Common myeloid progenitor, CD34-positive (primary cell): Measurements from ENCODE around the gene ZNF239.
"Not testable (repeated sequence)": the region's sequence is repeated elsewhere in the genome, so short reads cannot be mapped to it uniquely, and the experiment has no call there.

Source experiments
- CTCF ChIA-PET: fragments of 350-600 bp; sonication (Branson Sonifier 250); formaldehyde crosslinking; loops from one replicate; lab custom pipeline; 2021; ENCODE audit warnings: antibody characterized with exemption; lab: Charles Lee
- POLR2A ChIA-PET: fragments of 350-600 bp; sonication (Branson Sonifier 250); formaldehyde crosslinking; loops from one replicate; lab custom pipeline; 2021; ENCODE audit warnings: antibody characterized with exemption; lab: Charles Lee
- DNase-seq, 3 donors: peaks; one replicate each; pipeline versions ENCODE4 v3.0.0 to v3.0.0-alpha.2; 2013
- H3K27ac ChIP-seq, 2 experiments: 1 replicate in 1 of 2; 2 replicates in 1 of 2; pipeline ENCODE4 v1.7.0; 2013; ENCODE audit warnings: inconsistent platforms in 2 of 2, low read length in 2 of 2, mild to moderate bottlenecking in 2 of 2, low read depth in 1 of 2, moderate library complexity in 1 of 2; ENCODE audit not compliant: severe bottlenecking in 2 of 2, insufficient read depth in 1 of 2, poor library complexity in 1 of 2
- H3K27me3 ChIP-seq, 5 experiments: replicated peaks in 2 of 5; 1 replicate in 3 of 5; 2 replicates in 2 of 5; pipeline versions ENCODE4 v1.6.1 to v1.7.0; 2013; ENCODE audit warnings: low read length in 4 of 5, mild to moderate bottlenecking in 2 of 5, moderate library complexity in 2 of 5, inconsistent platforms in 1 of 5; ENCODE audit not compliant: insufficient read depth in 5 of 5, control insufficient read depth in 4 of 5
- H3K36me3 ChIP-seq, 4 experiments: 1 replicate in 2 of 4; 2 replicates in 2 of 4; pipeline versions ENCODE4 v1.6.1 to v1.7.0; 2013; ENCODE audit warnings: low read length in 3 of 4, control low read depth in 1 of 4, mild to moderate bottlenecking in 1 of 4; ENCODE audit not compliant: control insufficient read depth in 4 of 4, insufficient read depth in 4 of 4
- H3K4me1 ChIP-seq, 4 experiments: 1 replicate in 3 of 4; 2 replicates in 1 of 4; pipeline versions ENCODE4 v1.6.1 to v1.7.1; 2013; ENCODE audit warnings: low read length in 3 of 4, mild to moderate bottlenecking in 3 of 4, control low read depth in 1 of 4, inconsistent platforms in 1 of 4, moderate library complexity in 1 of 4; ENCODE audit not compliant: control insufficient read depth in 4 of 4, insufficient read depth in 4 of 4; ENCODE audit errors: control extremely low read depth in 1 of 4
- H3K4me3 ChIP-seq, 7 experiments: 1 replicate in 4 of 7; 2 replicates in 3 of 7; pipeline versions ENCODE4 v1.5.1 to v1.7.0; 2013; ENCODE audit warnings: mild to moderate bottlenecking in 7 of 7, low read length in 6 of 7, moderate library complexity in 6 of 7, inconsistent platforms in 2 of 7, low read depth in 2 of 7, control low read depth in 1 of 7; ENCODE audit not compliant: insufficient read depth in 4 of 7, control insufficient read depth in 1 of 7; ENCODE audit errors: extremely low read depth in 1 of 7
- H3K9me3 ChIP-seq, 5 experiments: 1 replicate in 4 of 5; 2 replicates in 1 of 5; pipeline versions ENCODE4 v1.6.1 to v1.7.1; 2013; ENCODE audit warnings: low read length in 4 of 5, mild to moderate bottlenecking in 2 of 5, inconsistent platforms in 1 of 5, low read depth in 1 of 5, moderate library complexity in 1 of 5; ENCODE audit not compliant: control insufficient read depth in 4 of 5, insufficient read depth in 2 of 5; ENCODE audit errors: control extremely low read depth in 1 of 5
- WGBS: methylation state at CpG from one replicate; pipeline ENCODE4 v1.1.5; 2013; ENCODE audit not compliant: insufficient coverage; 5-methylcytosine and 5-hydroxymethylcytosine counted together

The ZNF239 gene

GRCh38 chr10:43569681-43570080, 4.7 kb downstream of the ZNF239 start:
- Histone ChIP-seq H3K9me3 (peaks cover 0 to 20% (median 11%) of the 10 kb centered on the region in 5 experiments), H3K4me3 (no peak overlapping the region), H3K4me1 (peaks cover under 1 to 12% (median 8%) of the 10 kb centered on the region in 4 experiments), H3K36me3 (peaks cover 0 to 27% (median 8%) of the 10 kb centered on the region in 4 experiments), H3K27ac (no peak overlapping the region), H3K27me3 (peaks cover 0 to 3% (median 0%) of the 10 kb centered on the region in 5 experiments)
- ChIA-PET POLR2A (no interaction called here), CTCF (no interaction called here)
- DNase-seq: no peak

DNA sequence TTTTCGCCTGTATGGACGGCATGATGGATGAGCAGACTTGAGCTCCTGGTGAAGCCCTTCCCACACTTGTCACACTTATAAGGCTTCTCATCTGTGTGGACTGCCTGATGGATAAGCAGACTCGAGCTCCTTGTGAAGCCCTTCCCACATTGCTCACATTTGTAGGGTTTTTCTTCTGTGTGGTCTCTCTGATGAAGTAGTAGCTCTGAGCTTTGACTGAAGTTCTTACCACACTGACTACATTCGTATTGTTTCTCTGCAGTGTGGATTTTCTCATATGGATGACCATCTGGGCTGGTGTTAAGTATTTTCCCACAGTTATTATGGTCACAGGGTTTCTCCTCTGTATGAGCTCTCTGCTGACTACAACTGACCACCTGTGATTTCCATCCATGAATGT, 17.2 kb downstream of the ZNF239 start:
- ChIA-PET CTCF (interaction anchor here (0.6 kb wide), 1 partner anchor 31 kb away, joined by 3 read pairs; no protein-coding TSS in a partner anchor), POLR2A (no interaction called here)
- 93% methylated on average over 4 of the region's 4 CpGs for whole genome bisulfite sequencing
- DNase-seq: no peak
- Histone ChIP-seq H3K27ac (no peak overlapping the region), H3K27me3 (no peaks in the 10 kb centered on the region), H3K4me1 (no peaks in the 10 kb centered on the region), H3K9me3 (peaks cover 8 to 69% (median 21%) of the 10 kb centered on the region in 5 experiments), H3K36me3 (peaks cover 0 to 49% (median 14%) of the 10 kb centered on the region in 4 experiments), H3K4me3 (no peak overlapping the region)

GRCh38 chr10:43543746-43544145, 30.7 kb downstream of the ZNF239 start:
- 92% methylated on average over 5 of the region's 11 CpGs for WGBS
- H3K27me3 ChIP-seq, CTCF ChIA-PET: not testable (repeated sequence)

GRCh38 chr10:43524434-43525247, 49.8 kb downstream of the ZNF239 start:
- no CpG with 5 or more reads among the region's 1 CpG for WGBS
- Histone ChIP-seq H3K27ac (no peak overlapping the region), H3K4me3 (no peak overlapping the region), H3K36me3 (no peaks in the 10 kb centered on the region), H3K4me1 (no peaks in the 10 kb centered on the region), H3K9me3 (peaks cover 9 to 60% (median 24%) of the 10 kb centered on the region in 5 experiments), H3K27me3 (no peaks in the 10 kb centered on the region)
- peak in 1 of 3 donors; percentile 0 for DNase-seq
- CTCF ChIA-PET: no interaction called here
- POLR2A ChIA-PET: no interaction called here

More at GRCh38 chr10:43543746-43544145, 30.7 kb downstream of the ZNF239 start:
- DNase-seq, H3K27ac ChIP-seq, H3K4me3 ChIP-seq, H3K4me1 ChIP-seq, POLR2A ChIA-PET, H3K36me3 ChIP-seq: not testable (repeated sequence)
- peaks cover 0 to 20% (median 5%) of the 10 kb centered on the region in 5 experiments for H3K9me3 ChIP-seq
